ENCODE results near the gene AAMDC.
"Not testable (repeated sequence)": the region's sequence is repeated elsewhere in the genome, so short reads cannot be mapped to it uniquely, and the experiment has no call there.

Gene AAMDC

GRCh38 chr11:77819411-77819920 lies 1.5 kb upstream of the AAMDC start:
- Histone ChIP-seq H4K8ac (ENCODE audit: low read depth, low read length) (no peak overlapping the region), H2AK5ac (ENCODE audit: low read depth, low read length) (peak overlapping the region; percentile 88), H2BK12ac (ENCODE audit: low read length) (no peak overlapping the region), H3K4me1 (ENCODE audit: control insufficient read depth in 2 of 2, insufficient read depth in 1 of 2, low read depth in 1 of 2, low read length in 2 of 2) (peaks cover 0 to 6% of the 10 kb centered on the region in 2 donors), H3K27me3 (ENCODE audit: control insufficient read depth in 3 of 3, insufficient read depth in 3 of 3, low read depth in 1 of 3, low read length in 3 of 3) (no peaks in the 10 kb centered on the region), H2BK120ac (ENCODE audit: low read depth, low read length) (no peak overlapping the region), H3K23ac (ENCODE audit: low read depth, low read length, poor library complexity) (peak overlapping the region; percentile 98), H3K18ac (ENCODE audit: low read length) (peak overlapping the region; percentile 100), H3K9ac (ENCODE audit: low read depth, low read length, poor library complexity) (peak overlapping the region; percentile 97), H3K14ac (ENCODE audit: low read length) (no peak overlapping the region), H3K27ac (replicated peaks; ENCODE audit: low read length) (peak overlapping the region; percentile 98), H3K4me3 (ENCODE audit: low read length in 2 of 2) (peak overlapping the region; percentile 72 to 100), H3K9me3 (replicated peaks in 1 of 2; ENCODE audit: control insufficient read depth in 2 of 2, insufficient read depth in 1 of 2, low read depth in 1 of 2, low read length in 2 of 2) (peaks cover 0 to 21% of the 10 kb centered on the region in 2 donors), H3K4ac (ENCODE audit: low read length) (no peak overlapping the region), H3K4me2 (ENCODE audit: insufficient read depth, low read length, poor library complexity, severe bottlenecking) (peak overlapping the region; percentile 79), H2AFZ (ENCODE audit: low read length) (peak overlapping the region; percentile 85), H4K91ac (ENCODE audit: low read depth, low read length, poor library complexity) (no peak overlapping the region), H2BK15ac (ENCODE audit: low read length) (peak overlapping the region; percentile 96), H3K79me1 (ENCODE audit: low read depth, low read length) (peaks cover 6% of the 10 kb centered on the region), H3K36me3 (replicated peaks in 1 of 2; ENCODE audit: control insufficient read depth in 2 of 2, insufficient read depth in 2 of 2, low read length in 2 of 2) (peaks cover 0 to 12% of the 10 kb centered on the region in 2 donors), H2BK5ac (ENCODE audit: low read length) (peak overlapping the region; percentile 98)
- DNase-seq (ENCODE audit: low spot score), result peak; percentile 77
- no CpG with 5 or more reads among the region's 19 CpGs for WGBS, 2 donors (ENCODE audit: extremely low coverage in 2 of 2, insufficient read length in 2 of 2, insufficient replicate concordance in 1 of 2)

GRCh38 chr11:77819921-77820564 lies 901 bp upstream of the AAMDC start:
- H3K9me3 ChIP-seq (replicated peaks in 1 of 2; ENCODE audit: control insufficient read depth in 2 of 2, insufficient read depth in 1 of 2, low read depth in 1 of 2, low read length in 2 of 2), result peaks cover 0 to 15% of the 10 kb centered on the region in 2 donors
- H3K18ac ChIP-seq (ENCODE audit: low read length), result peak overlapping the region; percentile 100
- peak overlapping the region; percentile 79 for H3K4me2 ChIP-seq (ENCODE audit: insufficient read depth, low read length, poor library complexity, severe bottlenecking)
- H3K79me1 ChIP-seq (ENCODE audit: low read depth, low read length), result peaks cover 6% of the 10 kb centered on the region
- H2BK120ac ChIP-seq (ENCODE audit: low read depth, low read length), result peak overlapping the region; percentile 97
- H2AFZ ChIP-seq (ENCODE audit: low read length), result peak overlapping the region; percentile 85
- peaks cover 0 to 6% of the 10 kb centered on the region in 2 donors for H3K4me1 ChIP-seq (ENCODE audit: control insufficient read depth in 2 of 2, insufficient read depth in 1 of 2, low read depth in 1 of 2, low read length in 2 of 2)
- H3K4me3 ChIP-seq (ENCODE audit: low read length in 2 of 2), result peak overlapping the region; percentile 72 to 100
- peak overlapping the region; percentile 84 for H2BK12ac ChIP-seq (ENCODE audit: low read length)
- no peak overlapping the region for H4K8ac ChIP-seq (ENCODE audit: low read depth, low read length)
- H3K23ac ChIP-seq (ENCODE audit: low read depth, low read length, poor library complexity), result peak overlapping the region; percentile 98
- peak overlapping the region; percentile 98 for H2BK5ac ChIP-seq (ENCODE audit: low read length)
- peak overlapping the region; percentile 98 for H3K27ac ChIP-seq (replicated peaks; ENCODE audit: low read length)
- H3K27me3 ChIP-seq (ENCODE audit: control insufficient read depth in 3 of 3, insufficient read depth in 3 of 3, low read depth in 1 of 3, low read length in 3 of 3), result no peaks in the 10 kb centered on the region
- H3K9ac ChIP-seq (ENCODE audit: low read depth, low read length, poor library complexity), result peak overlapping the region; percentile 97
- H3K36me3 ChIP-seq (replicated peaks in 1 of 2; ENCODE audit: control insufficient read depth in 2 of 2, insufficient read depth in 2 of 2, low read length in 2 of 2), result peaks cover 0 to 12% of the 10 kb centered on the region in 2 donors
- H4K91ac ChIP-seq (ENCODE audit: low read depth, low read length, poor library complexity), result peak overlapping the region; percentile 53
- WGBS, 2 donors (ENCODE audit: extremely low coverage in 2 of 2, insufficient read length in 2 of 2, insufficient replicate concordance in 1 of 2), result no CpG with 5 or more reads among the region's 55 CpGs
- H3K14ac ChIP-seq (ENCODE audit: low read length), result peak overlapping the region; percentile 99
- DNase-seq (ENCODE audit: low spot score), result peak; percentile 46
- H3K4ac ChIP-seq (ENCODE audit: low read length), result peak overlapping the region; percentile 95
- peak overlapping the region; percentile 88 for H2AK5ac ChIP-seq (ENCODE audit: low read depth, low read length)
- peak overlapping the region; percentile 96 for H2BK15ac ChIP-seq (ENCODE audit: low read length)

GRCh38 chr11:77821349-77821851 lies 456 bp downstream of the AAMDC start:
- peaks cover 0 to 6% of the 10 kb centered on the region in 2 donors for H3K4me1 ChIP-seq (ENCODE audit: control insufficient read depth in 2 of 2, insufficient read depth in 1 of 2, low read depth in 1 of 2, low read length in 2 of 2)
- no peak for DNase-seq (ENCODE audit: low spot score)
- WGBS, 2 donors (ENCODE audit: extremely low coverage in 2 of 2, insufficient read length in 2 of 2, insufficient replicate concordance in 1 of 2), result no CpG with 5 or more reads among the region's 16 CpGs
- H3K14ac ChIP-seq (ENCODE audit: low read length), result no peak overlapping the region
- H3K27ac ChIP-seq (replicated peaks; ENCODE audit: low read length), result peak overlapping the region; percentile 37
- H3K4ac ChIP-seq (ENCODE audit: low read length), result no peak overlapping the region
- peak overlapping the region; percentile 8 for H3K23ac ChIP-seq (ENCODE audit: low read depth, low read length, poor library complexity)
- H3K18ac ChIP-seq (ENCODE audit: low read length), result peak overlapping the region; percentile 78
- peak overlapping the region; percentile 72 to 91 for H3K4me3 ChIP-seq (ENCODE audit: low read length in 2 of 2)
- H3K9me3 ChIP-seq (replicated peaks in 1 of 2; ENCODE audit: control insufficient read depth in 2 of 2, insufficient read depth in 1 of 2, low read depth in 1 of 2, low read length in 2 of 2), result peaks cover 0 to 7% of the 10 kb centered on the region in 2 donors
- no peak overlapping the region for H2BK15ac ChIP-seq (ENCODE audit: low read length)
- H4K8ac ChIP-seq (ENCODE audit: low read depth, low read length), result no peak overlapping the region
- H3K27me3 ChIP-seq (ENCODE audit: control insufficient read depth in 3 of 3, insufficient read depth in 3 of 3, low read depth in 1 of 3, low read length in 3 of 3), result no peaks in the 10 kb centered on the region
- no peak overlapping the region for H2AK5ac ChIP-seq (ENCODE audit: low read depth, low read length)
- peaks cover 0 to 8% of the 10 kb centered on the region in 2 donors for H3K36me3 ChIP-seq (replicated peaks in 1 of 2; ENCODE audit: control insufficient read depth in 2 of 2, insufficient read depth in 2 of 2, low read length in 2 of 2)
- H2BK12ac ChIP-seq (ENCODE audit: low read length), result no peak overlapping the region
- H4K91ac ChIP-seq (ENCODE audit: low read depth, low read length, poor library complexity), result no peak overlapping the region
- peaks cover 6% of the 10 kb centered on the region for H3K79me1 ChIP-seq (ENCODE audit: low read depth, low read length)
- peak overlapping the region; percentile 67 for H3K4me2 ChIP-seq (ENCODE audit: insufficient read depth, low read length, poor library complexity, severe bottlenecking)
- peak overlapping the region; percentile 86 for H3K9ac ChIP-seq (ENCODE audit: low read depth, low read length, poor library complexity)
- no peak overlapping the region for H2BK120ac ChIP-seq (ENCODE audit: low read depth, low read length)
- no peak overlapping the region for H2BK5ac ChIP-seq (ENCODE audit: low read length)
- peak overlapping the region; percentile 85 for H2AFZ ChIP-seq (ENCODE audit: low read length)

GRCh38 chr11:77822126-77822525 lies 1.2 kb downstream of the AAMDC start:
- H3K79me1 ChIP-seq (ENCODE audit: low read depth, low read length); H2BK5ac ChIP-seq (ENCODE audit: low read length); H2AFZ ChIP-seq (ENCODE audit: low read length); H3K9ac ChIP-seq (ENCODE audit: low read depth, low read length, poor library complexity); H2AK5ac ChIP-seq (ENCODE audit: low read depth, low read length); H3K23ac ChIP-seq (ENCODE audit: low read depth, low read length, poor library complexity); H2BK12ac ChIP-seq (ENCODE audit: low read length); H3K4me1 ChIP-seq (ENCODE audit: control insufficient read depth in 2 of 2, insufficient read depth in 1 of 2, low read depth in 1 of 2, low read length in 2 of 2); H4K8ac ChIP-seq (ENCODE audit: low read depth, low read length); H4K91ac ChIP-seq (ENCODE audit: low read depth, low read length, poor library complexity); H3K36me3 ChIP-seq (replicated peaks in 1 of 2; ENCODE audit: control insufficient read depth in 2 of 2, insufficient read depth in 2 of 2, low read length in 2 of 2); H3K27ac ChIP-seq (replicated peaks; ENCODE audit: low read length); H3K4ac ChIP-seq (ENCODE audit: low read length); H3K27me3 ChIP-seq (ENCODE audit: control insufficient read depth in 3 of 3, insufficient read depth in 3 of 3, low read depth in 1 of 3, low read length in 3 of 3); H3K18ac ChIP-seq (ENCODE audit: low read length); H3K14ac ChIP-seq (ENCODE audit: low read length); H3K9me3 ChIP-seq (replicated peaks in 1 of 2; ENCODE audit: control insufficient read depth in 2 of 2, insufficient read depth in 1 of 2, low read depth in 1 of 2, low read length in 2 of 2); DNase-seq (ENCODE audit: low spot score); H3K4me2 ChIP-seq (ENCODE audit: insufficient read depth, low read length, poor library complexity, severe bottlenecking); H2BK120ac ChIP-seq (ENCODE audit: low read depth, low read length); H2BK15ac ChIP-seq (ENCODE audit: low read length): not testable (repeated sequence)
- H3K4me3 ChIP-seq (ENCODE audit: low read length in 2 of 2), result peak overlapping the region in 1 of 2 donors; percentile 72
- no CpG with 5 or more reads among the region's 13 CpGs for WGBS, 2 donors (ENCODE audit: extremely low coverage in 2 of 2, insufficient read length in 2 of 2, insufficient replicate concordance in 1 of 2)

All from neuronal stem cell (in vitro differentiated cells).